ENCODE data around the gene TUBA3E.
A peak's percentile ranks its signal among the peaks of the same experiment; 100 is the strongest.

TUBA3E gene

GRCh38 chr2:130181325-130181879 is 16.8 kb downstream of the TUBA3E start, which contains the start of gene SMPD4 (continued):
- TF ChIP-seq ZNF549 (tag by site-specific recombination; IDR thresholded peaks at IDR 0.05) (no peak), ZBTB6 (tag by site-specific recombination; IDR thresholded peaks at IDR 0.05) (no peak), YY1 (tag by site-specific recombination; IDR thresholded peaks at IDR 0.05) (peak; percentile 81), ZBTB8A (tag by site-specific recombination; IDR thresholded peaks at IDR 0.05) (no peak), ZNF112 (tag by site-specific recombination; IDR thresholded peaks at IDR 0.05) (no peak), ZNF341 (tag by site-specific recombination; IDR thresholded peaks at IDR 0.05; ENCODE audit: low read depth) (peak; percentile 44), ZNF311 (tag by site-specific recombination; IDR thresholded peaks at IDR 0.05; ENCODE audit: borderline replicate concordance) (no peak), ZNF248 (tag by site-specific recombination; IDR thresholded peaks at IDR 0.05) (no peak), ZNF624 (tag by site-specific recombination; IDR thresholded peaks at IDR 0.05) (no peak), ZFP3 (tag by site-specific recombination; IDR thresholded peaks at IDR 0.05; ENCODE audit: low read depth) (no peak), REPIN1 (tag by site-specific recombination; IDR thresholded peaks at IDR 0.05; ENCODE audit: low read depth) (no peak), TSHZ1 (tag by site-specific recombination; IDR thresholded peaks at IDR 0.05; ENCODE audit: borderline replicate concordance) (no peak), ZNF792 (tag by site-specific recombination; IDR thresholded peaks at IDR 0.05) (no peak), ZNF175 (tag by site-specific recombination; IDR thresholded peaks at IDR 0.05) (no peak), SP3 (tag by site-specific recombination; IDR thresholded peaks at IDR 0.05) (peak; percentile 77), ZNF701 (tag by site-specific recombination; IDR thresholded peaks at IDR 0.05) (no peak), OSR2 (tag by site-specific recombination; IDR thresholded peaks at IDR 0.05) (no peak), WT1 (tag by site-specific recombination; IDR thresholded peaks at IDR 0.05) (no peak), ZNF514 (tag by site-specific recombination; IDR thresholded peaks at IDR 0.05) (no peak), ZNF174 (tag by site-specific recombination; IDR thresholded peaks at IDR 0.05) (no peak), SETDB1 (IDR thresholded peaks at IDR 0.05; ENCODE audit: insufficient read length, low read length) (no peak), ZNF366 (tag by site-specific recombination; conservative IDR thresholded peaks at IDR 0.05) (no peak), ZNF18 (tag by site-specific recombination; IDR thresholded peaks at IDR 0.05) (no peak), ZFHX2 (tag by site-specific recombination; conservative IDR thresholded peaks at IDR 0.05) (no peak), ZXDB (tag by site-specific recombination; IDR thresholded peaks at IDR 0.05) (no peak)
- TF ChIP-seq, protein P1, sequence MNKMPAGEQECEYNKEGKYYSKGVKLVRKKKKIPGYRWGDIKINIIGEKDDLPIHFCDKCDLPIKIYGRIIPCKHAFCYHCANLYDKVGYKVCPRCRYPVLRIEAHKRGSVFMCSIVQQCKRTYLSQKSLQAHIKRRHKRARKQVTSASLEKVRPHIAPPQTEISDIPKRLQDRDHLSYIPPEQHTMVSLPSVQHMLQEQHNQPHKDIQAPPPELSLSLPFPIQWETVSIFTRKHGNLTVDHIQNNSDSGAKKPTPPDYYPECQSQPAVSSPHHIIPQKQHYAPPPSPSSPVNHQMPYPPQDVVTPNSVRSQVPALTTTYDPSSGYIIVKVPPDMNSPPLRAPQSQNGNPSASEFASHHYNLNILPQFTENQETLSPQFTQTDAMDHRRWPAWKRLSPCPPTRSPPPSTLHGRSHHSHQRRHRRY (tag by site-specific recombination; IDR thresholded peaks at IDR 0.05) = no peak
- TF ChIP-seq, protein P2, sequence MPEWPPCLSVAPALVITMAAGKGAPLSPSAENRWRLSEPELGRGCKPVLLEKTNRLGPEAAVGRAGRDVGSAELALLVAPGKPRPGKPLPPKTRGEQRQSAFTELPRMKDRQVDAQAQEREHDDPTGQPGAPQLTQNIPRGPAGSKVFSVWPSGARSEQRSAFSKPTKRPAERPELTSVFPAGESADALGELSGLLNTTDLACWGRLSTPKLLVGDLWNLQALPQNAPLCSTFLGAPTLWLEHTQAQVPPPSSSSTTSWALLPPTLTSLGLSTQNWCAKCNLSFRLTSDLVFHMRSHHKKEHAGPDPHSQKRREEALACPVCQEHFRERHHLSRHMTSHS (tag by site-specific recombination; IDR thresholded peaks at IDR 0.05) = no peak
- TF ChIP-seq, protein P3, sequence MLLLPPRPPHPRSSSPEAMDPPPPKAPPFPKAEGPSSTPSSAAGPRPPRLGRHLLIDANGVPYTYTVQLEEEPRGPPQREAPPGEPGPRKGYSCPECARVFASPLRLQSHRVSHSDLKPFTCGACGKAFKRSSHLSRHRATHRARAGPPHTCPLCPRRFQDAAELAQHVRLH (tag by site-specific recombination; IDR thresholded peaks at IDR 0.05) = no peak
- TF ChIP-seq, protein P4, sequence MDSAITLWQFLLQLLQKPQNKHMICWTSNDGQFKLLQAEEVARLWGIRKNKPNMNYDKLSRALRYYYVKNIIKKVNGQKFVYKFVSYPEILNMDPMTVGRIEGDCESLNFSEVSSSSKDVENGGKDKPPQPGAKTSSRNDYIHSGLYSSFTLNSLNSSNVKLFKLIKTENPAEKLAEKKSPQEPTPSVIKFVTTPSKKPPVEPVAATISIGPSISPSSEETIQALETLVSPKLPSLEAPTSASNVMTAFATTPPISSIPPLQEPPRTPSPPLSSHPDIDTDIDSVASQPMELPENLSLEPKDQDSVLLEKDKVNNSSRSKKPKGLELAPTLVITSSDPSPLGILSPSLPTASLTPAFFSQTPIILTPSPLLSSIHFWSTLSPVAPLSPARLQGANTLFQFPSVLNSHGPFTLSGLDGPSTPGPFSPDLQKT (IDR thresholded peaks at IDR 0.05; ENCODE audit: borderline replicate concordance, low read depth, low read length) = no peak
